ENCODE measurements around the gene DZANK1.

The DZANK1 gene

DNA sequence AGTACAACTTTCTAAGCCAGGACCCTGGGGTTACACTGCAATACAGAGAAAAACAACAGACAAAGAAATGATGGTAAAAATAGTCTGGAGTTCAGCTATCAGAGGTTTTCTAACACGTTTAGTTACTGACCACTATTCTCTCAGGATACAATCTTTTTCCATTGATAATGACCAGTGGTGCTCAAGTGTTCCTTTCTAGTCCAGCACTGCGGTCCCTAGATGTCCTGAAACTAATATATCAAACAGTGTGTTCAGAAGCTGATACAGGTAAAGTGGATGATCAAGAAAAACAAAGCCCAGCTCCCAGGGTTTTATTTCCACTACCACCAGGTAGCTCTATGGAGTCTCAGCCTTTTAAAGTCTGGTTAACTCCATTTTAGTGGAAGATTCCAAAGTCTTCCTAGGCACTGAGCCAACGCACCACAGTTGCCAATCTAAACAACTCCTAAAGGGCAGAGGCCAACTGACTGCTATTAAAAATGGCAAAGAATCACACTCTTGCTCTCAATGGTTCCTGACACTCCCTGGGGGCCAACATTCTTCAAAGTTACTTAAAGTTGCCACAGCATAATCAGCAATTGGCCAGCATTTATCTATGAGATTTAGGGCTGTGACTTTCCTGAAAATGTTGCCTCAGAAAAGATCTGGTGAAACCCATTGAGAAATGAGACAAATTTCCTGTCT is 38.2 kb downstream of the DZANK1 start:
- TF ChIP-seq TAF1 (IDR thresholded peaks at IDR 0.05; ENCODE audit: borderline replicate concordance, insufficient read depth, low read length) (no peak), SIN3A (IDR thresholded peaks at IDR 0.05; ENCODE audit: borderline replicate concordance, insufficient read depth, low read length) (no peak)
- TF ChIP-seq, protein P1, sequence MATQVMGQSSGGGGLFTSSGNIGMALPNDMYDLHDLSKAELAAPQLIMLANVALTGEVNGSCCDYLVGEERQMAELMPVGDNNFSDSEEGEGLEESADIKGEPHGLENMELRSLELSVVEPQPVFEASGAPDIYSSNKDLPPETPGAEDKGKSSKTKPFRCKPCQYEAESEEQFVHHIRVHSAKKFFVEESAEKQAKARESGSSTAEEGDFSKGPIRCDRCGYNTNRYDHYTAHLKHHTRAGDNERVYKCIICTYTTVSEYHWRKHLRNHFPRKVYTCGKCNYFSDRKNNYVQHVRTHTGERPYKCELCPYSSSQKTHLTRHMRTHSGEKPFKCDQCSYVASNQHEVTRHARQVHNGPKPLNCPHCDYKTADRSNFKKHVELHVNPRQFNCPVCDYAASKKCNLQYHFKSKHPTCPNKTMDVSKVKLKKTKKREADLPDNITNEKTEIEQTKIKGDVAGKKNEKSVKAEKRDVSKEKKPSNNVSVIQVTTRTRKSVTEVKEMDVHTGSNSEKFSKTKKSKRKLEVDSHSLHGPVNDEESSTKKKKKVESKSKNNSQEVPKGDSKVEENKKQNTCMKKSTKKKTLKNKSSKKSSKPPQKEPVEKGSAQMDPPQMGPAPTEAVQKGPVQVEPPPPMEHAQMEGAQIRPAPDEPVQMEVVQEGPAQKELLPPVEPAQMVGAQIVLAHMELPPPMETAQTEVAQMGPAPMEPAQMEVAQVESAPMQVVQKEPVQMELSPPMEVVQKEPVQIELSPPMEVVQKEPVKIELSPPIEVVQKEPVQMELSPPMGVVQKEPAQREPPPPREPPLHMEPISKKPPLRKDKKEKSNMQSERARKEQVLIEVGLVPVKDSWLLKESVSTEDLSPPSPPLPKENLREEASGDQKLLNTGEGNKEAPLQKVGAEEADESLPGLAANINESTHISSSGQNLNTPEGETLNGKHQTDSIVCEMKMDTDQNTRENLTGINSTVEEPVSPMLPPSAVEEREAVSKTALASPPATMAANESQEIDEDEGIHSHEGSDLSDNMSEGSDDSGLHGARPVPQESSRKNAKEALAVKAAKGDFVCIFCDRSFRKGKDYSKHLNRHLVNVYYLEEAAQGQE (IDR thresholded peaks at IDR 0.05; ENCODE audit: insufficient read depth in 1 of 2, low read depth in 2 of 2, low read length in 2 of 2): no peak

DNA sequence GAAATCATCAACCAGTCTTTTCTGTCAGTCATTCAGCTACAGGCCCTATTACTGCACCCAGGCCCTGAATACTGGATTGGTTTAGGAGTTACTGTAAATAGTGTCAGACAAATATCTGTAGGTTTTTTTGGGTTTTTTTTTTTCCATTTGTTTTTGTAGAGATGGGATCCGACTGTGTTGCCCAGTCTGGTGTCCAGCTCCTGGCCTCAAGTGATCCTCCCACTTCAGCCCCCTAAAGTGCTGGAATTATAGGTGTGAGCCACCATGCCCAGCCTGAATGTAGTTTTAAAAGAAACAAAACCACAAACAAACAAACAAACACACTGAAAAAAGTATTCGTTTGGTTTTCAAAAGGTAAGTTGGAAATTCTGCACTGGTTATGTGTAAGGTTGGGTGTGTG is 39.6 kb downstream of the DZANK1 start:
- TF ChIP-seq FOXP2 (optimal IDR thresholded peaks at IDR 0.05; ENCODE audit: borderline replicate concordance, extremely low read depth, extremely low read length, insufficient read depth) (no peak), SIN3A (IDR thresholded peaks at IDR 0.05; ENCODE audit: borderline replicate concordance, insufficient read depth, low read length) (no peak), TAF1 (IDR thresholded peaks at IDR 0.05; ENCODE audit: borderline replicate concordance, insufficient read depth, low read length) (no peak), POLR2AphosphoS5 (IDR thresholded peaks at IDR 0.05; ENCODE audit: low read depth, low read length) (no peak)
- TF ChIP-seq, protein P1 (IDR thresholded peaks at IDR 0.05; ENCODE audit: insufficient read depth in 1 of 2, low read depth in 2 of 2, low read length in 2 of 2): no peak

DNA sequence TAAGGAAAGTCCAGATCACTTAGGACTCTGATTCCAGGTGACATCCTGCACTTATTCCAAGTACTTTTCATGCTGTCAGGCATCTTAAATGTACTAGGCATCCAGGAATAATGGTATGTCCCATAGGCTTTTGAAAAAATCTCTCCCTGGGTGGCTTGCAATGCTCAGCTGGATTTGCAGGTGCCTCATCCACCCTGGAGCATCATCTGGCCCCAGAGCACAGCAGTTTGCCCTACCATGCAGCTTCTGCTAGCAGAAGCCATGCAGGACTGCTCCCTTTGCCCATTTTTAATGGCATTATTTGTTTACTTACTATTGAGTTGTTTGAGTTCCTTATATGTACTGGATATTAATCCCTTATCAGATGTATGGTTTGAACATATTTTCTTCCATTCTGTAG is 45.2 kb downstream of the DZANK1 start:
- TF ChIP-seq SIN3A (IDR thresholded peaks at IDR 0.05; ENCODE audit: borderline replicate concordance, insufficient read depth, low read length) (no peak), POLR2AphosphoS5 (IDR thresholded peaks at IDR 0.05; ENCODE audit: low read depth, low read length) (no peak), FOXP2 (optimal IDR thresholded peaks at IDR 0.05; ENCODE audit: borderline replicate concordance, extremely low read depth, extremely low read length, insufficient read depth) (no peak), TAF1 (IDR thresholded peaks at IDR 0.05; ENCODE audit: borderline replicate concordance, insufficient read depth, low read length) (no peak)
- TF ChIP-seq, protein P1 (IDR thresholded peaks at IDR 0.05; ENCODE audit: insufficient read depth in 1 of 2, low read depth in 2 of 2, low read length in 2 of 2): no peak

DNA sequence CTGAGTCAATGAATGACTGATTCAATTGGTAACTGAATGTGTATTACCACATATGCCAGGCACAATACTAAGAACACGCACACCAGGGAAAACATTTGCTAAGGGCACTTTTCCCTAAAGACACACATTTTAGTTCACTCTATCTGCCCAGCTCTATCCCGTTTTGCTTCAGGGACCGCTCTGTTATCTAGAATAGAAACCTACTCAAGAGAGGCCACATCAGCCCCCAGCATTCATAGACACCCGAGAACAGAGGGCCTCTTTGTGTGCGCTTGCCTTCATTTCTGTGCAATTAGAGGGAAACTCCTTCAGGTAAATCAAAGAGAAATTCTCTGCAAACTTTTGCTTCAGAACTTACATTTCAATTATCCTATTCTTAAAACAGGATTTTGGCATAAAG is 50.3 kb downstream of the DZANK1 start:
- no peak for TF ChIP-seq TAF1 (IDR thresholded peaks at IDR 0.05; ENCODE audit: borderline replicate concordance, insufficient read depth, low read length)
- TF ChIP-seq SIN3A (IDR thresholded peaks at IDR 0.05; ENCODE audit: borderline replicate concordance, insufficient read depth, low read length): no peak
- TF ChIP-seq POLR2AphosphoS5 (IDR thresholded peaks at IDR 0.05; ENCODE audit: low read depth, low read length): no peak
- TF ChIP-seq, protein P1 (IDR thresholded peaks at IDR 0.05; ENCODE audit: insufficient read depth in 1 of 2, low read depth in 2 of 2, low read length in 2 of 2): no peak
- TF ChIP-seq FOXP2 (optimal IDR thresholded peaks at IDR 0.05; ENCODE audit: borderline replicate concordance, extremely low read depth, extremely low read length, insufficient read depth): no peak

DNA sequence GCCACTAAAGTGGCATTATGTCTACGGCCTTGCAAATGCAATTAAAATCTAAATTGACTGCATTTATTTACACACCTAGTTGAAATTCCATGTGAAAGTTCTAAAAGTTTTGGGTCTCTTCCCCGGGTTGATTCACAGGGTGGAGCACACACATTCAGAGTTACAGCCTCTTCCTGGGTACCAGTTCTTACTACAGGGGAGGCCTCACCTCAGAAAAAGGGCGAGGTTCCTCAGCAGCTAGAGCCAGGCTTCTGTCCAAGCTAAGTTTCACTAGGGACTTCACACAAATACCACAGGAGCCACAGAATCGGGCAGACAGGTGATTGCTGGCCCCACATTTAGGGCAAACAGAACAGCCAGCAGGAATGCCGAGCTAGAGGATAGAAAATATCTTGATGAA is 52.7 kb downstream of the DZANK1 start:
- TF ChIP-seq TAF1 (IDR thresholded peaks at IDR 0.05; ENCODE audit: borderline replicate concordance, insufficient read depth, low read length) (no peak), POLR2AphosphoS5 (IDR thresholded peaks at IDR 0.05; ENCODE audit: low read depth, low read length) (no peak), FOXP2 (optimal IDR thresholded peaks at IDR 0.05; ENCODE audit: borderline replicate concordance, extremely low read depth, extremely low read length, insufficient read depth) (no peak)
- TF ChIP-seq, protein P1 (IDR thresholded peaks at IDR 0.05; ENCODE audit: insufficient read depth in 1 of 2, low read depth in 2 of 2, low read length in 2 of 2): no peak
